ENCODE results near the gene ZNF177. TPM values are rescaled to one million over a fixed set of nuclear protein-coding genes. Genes with fewer than 3 reads are reported as not detected.

ZNF177 gene
- 0.70 and 0.71 TPM in 2 replicates for total RNA-seq

GRCh38 chr19:9362905-9363304, at the start of gene ZNF177:
Gene ZNF177 (plus strand): TSS chr19:9363013. CDS start chr19:9378312, 15,299 bp downstream.

GRCh38 chr19:9323919-9324583, 38.8 kb upstream of the ZNF177 start, which contains the start of gene ZNF559:
Gene ZNF559 (plus strand): TSS chr19:9324179. CDS start chr19:9338550, 14,371 bp downstream.

Other genes with a start within 250 kb of the ZNF177 start
- gene OR7G1, start 247.2 kb upstream of the ZNF177 start, total RNA-seq = not detected in 2 replicates
- not detected in 2 replicates for gene OR7G3, start 236.1 kb upstream of the ZNF177 start, total RNA-seq
- gene ZNF317, start 222.6 kb upstream of the ZNF177 start, total RNA-seq = 12.6 and 18.8 TPM in 2 replicates
- not detected in 2 replicates for gene OR7D2, start 184.0 kb upstream of the ZNF177 start, total RNA-seq
- not detected in 2 replicates for gene OR7D4, start 143.4 kb upstream of the ZNF177 start, total RNA-seq
- gene OR7E24, start 112.1 kb upstream of the ZNF177 start, total RNA-seq = not detected in 2 replicates
- 5.9 and 12.1 TPM in 2 replicates for gene ZNF699, start 53.2 kb upstream of the ZNF177 start, total RNA-seq
- 4.7 and 9.9 TPM in 2 replicates for gene ZNF559, start 38.8 kb upstream of the ZNF177 start, total RNA-seq
- gene ZNF266, start 72.6 kb downstream of the ZNF177 start, total RNA-seq = 3.2 and 5.4 TPM in 2 replicates
- gene ZNF560, start 135.6 kb downstream of the ZNF177 start, total RNA-seq = 0.49 TPM in 1 of 2 replicates, not detected in the other
- 5.5 and 9.9 TPM in 2 replicates for gene ZNF426, start 175.6 kb downstream of the ZNF177 start, total RNA-seq
- gene ZNF121, start 221.5 kb downstream of the ZNF177 start, total RNA-seq = 31.3 and 32.7 TPM in 2 replicates